ENCODE data around the gene TMEM221. TPM values are rescaled to one million over a fixed set of nuclear protein-coding genes. Genes with fewer than 3 reads are reported as not detected.

Gene TMEM221
- total RNA-seq, 1 donor from 2014 or later, result not detected

GRCh38 chr19:17441241-17442021, 7.0 kb downstream of the TMEM221 start:
- H3K27ac ChIP-seq, result no peak overlapping the region
- H3K9me3 ChIP-seq, result no peaks in the 10 kb centered on the region
- H3K4me3 ChIP-seq, result no peak overlapping the region
- no peaks in the 10 kb centered on the region for H3K4me1 ChIP-seq
- DNase-seq, result no peak
- no peaks in the 10 kb centered on the region for H3K27me3 ChIP-seq (ENCODE audit: low read depth)
- TF ChIP-seq CTCF (IDR thresholded peaks at IDR 0.05), result peak; percentile 25
- no peak for ATAC-seq
- intact Hi-C loops (cut with DNase I), result no loop called here
- no peaks in the 10 kb centered on the region for H3K36me3 ChIP-seq

GRCh38 chr19:17436874-17437267, 11.6 kb downstream of the TMEM221 start:
- no peak overlapping the region for H3K27ac ChIP-seq
- H3K4me1 ChIP-seq, result no peaks in the 10 kb centered on the region
- H3K4me3 ChIP-seq, result no peak overlapping the region
- intact Hi-C loops (cut with DNase I), result no loop called here
- no peaks in the 10 kb centered on the region for H3K27me3 ChIP-seq (ENCODE audit: low read depth)
- no peaks in the 10 kb centered on the region for H3K9me3 ChIP-seq
- ATAC-seq (no peak), DNase-seq (no peak)
- no peaks in the 10 kb centered on the region for H3K36me3 ChIP-seq
- no peak for TF ChIP-seq CTCF (IDR thresholded peaks at IDR 0.05)

GRCh38 chr19:17436094-17436873, 12.2 kb downstream of the TMEM221 start:
- H3K27ac ChIP-seq, result no peak overlapping the region
- intact Hi-C loops (cut with DNase I), result no loop called here
- no peak overlapping the region for H3K4me3 ChIP-seq
- no peaks in the 10 kb centered on the region for H3K27me3 ChIP-seq (ENCODE audit: low read depth)
- H3K4me1 ChIP-seq, result no peaks in the 10 kb centered on the region
- no peaks in the 10 kb centered on the region for H3K9me3 ChIP-seq
- DNase-seq, result no peak
- no peak for TF ChIP-seq CTCF (IDR thresholded peaks at IDR 0.05)
- no peaks in the 10 kb centered on the region for H3K36me3 ChIP-seq
- ATAC-seq, result no peak

GRCh38 chr19:17435218-17435617, 13.2 kb downstream of the TMEM221 start:
- intact Hi-C loops (cut with DNase I), result no loop called here

GRCh38 chr19:17431417-17431816, 17.1 kb downstream of the TMEM221 start:
- intact Hi-C loops (cut with DNase I), result no loop called here
- Histone ChIP-seq H3K4me3 (no peak overlapping the region), H3K36me3 (no peaks in the 10 kb centered on the region), H3K27ac (no peak overlapping the region), H3K27me3 (ENCODE audit: low read depth) (no peaks in the 10 kb centered on the region), H3K4me1 (no peaks in the 10 kb centered on the region), H3K9me3 (no peaks in the 10 kb centered on the region)
- DNase-seq (no peak), ATAC-seq (no peak)
- no peak for TF ChIP-seq CTCF (IDR thresholded peaks at IDR 0.05)

More at GRCh38 chr19:17435218-17435617, 13.2 kb downstream of the TMEM221 start:
- TF ChIP-seq CTCF (IDR thresholded peaks at IDR 0.05), result no peak
- DNase-seq, result no peak
- Histone ChIP-seq H3K9me3 (no peaks in the 10 kb centered on the region), H3K4me1 (no peaks in the 10 kb centered on the region), H3K27me3 (ENCODE audit: low read depth) (no peaks in the 10 kb centered on the region), H3K27ac (no peak overlapping the region), H3K4me3 (no peak overlapping the region), H3K36me3 (no peaks in the 10 kb centered on the region)
- no peak for ATAC-seq

Data from lower lobe of right lung (tissue), 2 donors.